Measurements from ENCODE around the gene TRMT112.

GRCh38 chr11:64360448-64360921 is 43.1 kb upstream of the TRMT112 start:
- TF ChIP-seq POLR2A (IDR thresholded peaks at IDR 0.05), result no peak
- TF ChIP-seq CTCF (IDR thresholded peaks at IDR 0.05), result no peak
